K562 (cell line): Measurements from ENCODE around the gene HPCAL1. TPM values are rescaled to one million over a fixed set of nuclear protein-coding genes. Genes with fewer than 3 reads are reported as not detected.

Experiments used
- ATAC-seq: fragments of 200-7000 bp; cut with Tn5 transposase; 3 replicates; pipeline ENCODE4 v1.9.1; 2020; ENCODE audit warnings: moderate library complexity
- BruUV-seq: library from RNA; stranded (reverse); fragments of 400-500 nt; replicated peaks from 2 replicates; lab custom pipeline; 2021; lab: Mats Ljungman, UMichigan
- CTCF ChIA-PET: fragments of 300-600 bp; formaldehyde crosslinking; extraction: SDS; loops from one replicate; lab custom pipeline; 2021; ENCODE audit warnings: low intra/inter-chr PET ratio; lab: Yijun Ruan, JAX
- POLR2A ChIA-PET: fragments of 300-600, 350-650 bp; sonication (Branson Sonifier 250); formaldehyde crosslinking; extraction: SDS; loops from one replicate; lab custom pipeline; 2021; ENCODE audit warnings: antibody characterized with exemption, inconsistent platforms; lab: Yijun Ruan, JAX
- DNase-seq, 4 experiments: peaks; one replicate each; pipeline versions ENCODE4 v3.0.0 to v3.0.0-alpha.2; 2011 to 2018; ENCODE audit warnings: low spot score in 3 of 4, mixed read lengths in 3 of 4; ENCODE audit errors: extremely low read depth in 1 of 4
- FAIRE-seq: peaks from 2 replicates; lab custom pipeline; 2011; peaks lifted over from hg19 to GRCh38; lab: Jason Lieb, UNC
- H2AFZ ChIP-seq: 2 replicates; pipeline ENCODE4 v1.6.0; 2011; ENCODE audit warnings: low read depth, low read length, control low read depth, inconsistent platforms
- H3K27ac ChIP-seq: fragments of 200-600 bp; 3 replicates; pipeline ENCODE4 v1.8.0; 2011; ENCODE audit warnings: low read depth, mild to moderate bottlenecking, control low read depth, inconsistent platforms, low read length, moderate library complexity, mixed read lengths; ENCODE audit errors: extremely low read depth
- H3K27me3 ChIP-seq, 2 experiments: fragments of 300-600 bp in 1 of 2; 2 replicates in 1 of 2; 3 replicates in 1 of 2; pipeline versions ENCODE4 v1.6.0 to v1.8.0; 2011; ENCODE audit warnings: inconsistent platforms in 2 of 2, low read length in 2 of 2, mild to moderate bottlenecking in 1 of 2, mixed read lengths in 1 of 2, moderate library complexity in 1 of 2; ENCODE audit not compliant: control insufficient read depth in 2 of 2, insufficient read depth in 2 of 2
- H3K36me3 ChIP-seq: fragments of 300-600 bp; 3 replicates; pipeline ENCODE4 v1.8.0; 2011; ENCODE audit warnings: mild to moderate bottlenecking, low read length, inconsistent platforms; ENCODE audit not compliant: control insufficient read depth, insufficient read depth
- H3K4me1 ChIP-seq, 2 experiments: fragments of 200-600 bp in 1 of 2; replicated peaks in 1 of 2; 2 replicates in 1 of 2; 3 replicates in 1 of 2; pipeline versions ENCODE4 v1.5.1 to v1.8.0; 2011; ENCODE audit warnings: inconsistent platforms in 2 of 2, low read length in 2 of 2, mild to moderate bottlenecking in 1 of 2, mixed read lengths in 1 of 2, moderate library complexity in 1 of 2; ENCODE audit not compliant: control insufficient read depth in 2 of 2, insufficient read depth in 2 of 2
- H3K4me2 ChIP-seq: 2 replicates; pipeline ENCODE4 v1.6.1; 2011; ENCODE audit warnings: low read length, control low read depth, inconsistent platforms, mixed read lengths; ENCODE audit not compliant: insufficient read depth
- H3K4me3 ChIP-seq: fragments of 200-600 bp; sonication (generic), shearing (Covaris generic); 2 replicates; pipeline ENCODE4 v1.5.1; 2016; ENCODE audit warnings: control low read depth, inconsistent platforms
- H3K79me2 ChIP-seq: fragments of 200-600 bp; 3 replicates; pipeline ENCODE4 v1.8.0; 2011; ENCODE audit warnings: low read length, inconsistent platforms; ENCODE audit not compliant: control insufficient read depth, insufficient read depth
- H3K9ac ChIP-seq, 2 experiments: 2 replicates each; pipeline versions ENCODE4 v1.6.0 to v1.6.1; 2011; ENCODE audit warnings: low read depth in 2 of 2, low read length in 2 of 2, control low read depth in 1 of 2, inconsistent platforms in 1 of 2, mild to moderate bottlenecking in 1 of 2, mixed read lengths in 1 of 2; ENCODE audit not compliant: insufficient read depth in 1 of 2
- H3K9me1 ChIP-seq: one replicate; pipeline ENCODE4 v1.6.0; 2011; ENCODE audit warnings: inconsistent platforms, mild to moderate bottlenecking, low read length, moderate library complexity; ENCODE audit not compliant: control insufficient read depth, insufficient read depth
- H3K9me3 ChIP-seq: replicated peaks from 2 replicates; pipeline ENCODE4 v1.5.1; 2011; ENCODE audit warnings: low read depth, low read length, inconsistent platforms; ENCODE audit not compliant: control insufficient read depth, insufficient read depth
- H4K20me1 ChIP-seq: replicated peaks from 2 replicates; pipeline ENCODE4 v1.6.1; 2011; ENCODE audit warnings: low read length, inconsistent platforms, mixed read lengths; ENCODE audit not compliant: control insufficient read depth, insufficient read depth
- BDP1 ChIP-seq: IDR thresholded peaks from 3 replicates; pipeline ENCODE4 v1.6.1; 2011; ENCODE audit not compliant: insufficient read length, insufficient read depth
- BRF2 ChIP-seq: IDR thresholded peaks from 3 replicates; pipeline ENCODE4 v1.6.1; 2011; ENCODE audit warnings: borderline replicate concordance, mild to moderate bottlenecking; ENCODE audit not compliant: insufficient read length, insufficient read depth
- CBX3 ChIP-seq, 2 experiments: IDR thresholded peaks; 1 replicate in 1 of 2; 2 replicates in 1 of 2; pipeline ENCODE4 v1.6.1; 2012; ENCODE audit warnings: inconsistent platforms in 2 of 2, low read length in 2 of 2, borderline replicate concordance in 1 of 2, control low read depth in 1 of 2
- ESRRA ChIP-seq: fragments of 450-650 bp; IDR thresholded peaks from 2 replicates; pipeline ENCODE4 v1.6.1; 2014; ENCODE audit warnings: low read depth, mild to moderate bottlenecking, moderate library complexity, borderline replicate concordance
- FOXK1 ChIP-seq: sonication (generic); formaldehyde crosslinking; IDR thresholded peaks from 2 replicates; pipeline ENCODE4 v1.8.0; 2022; ENCODE audit warnings: missing genetic modification reagents, mild to moderate bottlenecking, borderline replicate concordance
- MCM3 ChIP-seq: fragments of 450-650 bp; IDR thresholded peaks from 2 replicates; pipeline ENCODE4 v1.6.1; 2016
- PYGO2 ChIP-seq: fragments of 450-650 bp; IDR thresholded peaks from 2 replicates; pipeline ENCODE4 v1.6.1; 2016; ENCODE audit warnings: mild to moderate bottlenecking, missing genetic modification characterization, moderate library complexity, missing compliant biosample characterization
- SMAD2 ChIP-seq: fragments of 150-350 bp; IDR thresholded peaks from 2 replicates; pipeline ENCODE4 v1.6.1; 2014; ENCODE audit warnings: low read depth, mild to moderate bottlenecking, low read length
- SMARCE1 ChIP-seq: fragments of 450-650 bp; IDR thresholded peaks from 2 replicates; pipeline ENCODE4 v1.7.1; 2016; ENCODE audit warnings: mild to moderate bottlenecking
- TCFL5 ChIP-seq: fragments of 250-450 bp; sonication (Bioruptor Pico); conservative IDR thresholded peaks from 2 replicates; pipeline ENCODE4 v1.6.1; 2021; ENCODE audit warnings: mild to moderate bottlenecking, moderate library complexity, matching md5 sums
- TEAD4 ChIP-seq, 2 experiments: sonication (generic) in 1 of 2; formaldehyde crosslinking in 1 of 2; IDR thresholded peaks; 2 replicates each; pipeline versions ENCODE4 v1.6.1 to v1.8.0; 2012 to 2022; ENCODE audit warnings: borderline replicate concordance in 1 of 2, inconsistent platforms in 1 of 2, low read length in 1 of 2, mild to moderate bottlenecking in 1 of 2, missing genetic modification reagents in 1 of 2
- ZBTB43 ChIP-seq: sonication (generic); formaldehyde crosslinking; IDR thresholded peaks from 2 replicates; pipeline ENCODE4 v1.8.0; 2023; ENCODE audit warnings: mild to moderate bottlenecking, missing genetic modification reagents
- ZFP36 ChIP-seq: fragments of 150-350 bp; IDR thresholded peaks from 2 replicates; pipeline ENCODE4 v1.6.1; 2018; ENCODE audit warnings: low read length, low read depth; ENCODE audit not compliant: partially characterized antibody
- ZNF217 ChIP-seq: sonication (generic); formaldehyde crosslinking; IDR thresholded peaks from 2 replicates; pipeline ENCODE4 v1.8.0; 2022; ENCODE audit warnings: mild to moderate bottlenecking, missing genetic modification reagents
- ZNF280A ChIP-seq: fragments of 450-650 bp; IDR thresholded peaks from 2 replicates; pipeline ENCODE4 v1.6.1; 2018; ENCODE audit warnings: mild to moderate bottlenecking, low read depth; ENCODE audit not compliant: partially characterized antibody
- WGBS: fragments of 100-300 bp; shearing (Covaris generic); methylation state at CpG from one replicate; pipeline ENCODE4 v1.1.6; 2016; ENCODE audit warnings: low coverage, mixed read lengths; ENCODE audit not compliant: insufficient coverage; ENCODE audit errors: missing lambda C conversion rate; 5-methylcytosine and 5-hydroxymethylcytosine counted together
- in situ Hi-C: fragments of 300-500 bp; cut with MboI; formaldehyde crosslinking; loops from 4 replicates; pipeline ENCODE4 v1.15.0; 2018; ENCODE audit warnings: inconsistent platforms, mixed read lengths
- intact Hi-C: fragments of 100-400 bp; cut with micrococcal nuclease; formaldehyde crosslinking; loops from 2 replicates; pipeline ENCODE4 v1.14.2; 2022
- polyA plus RNA-seq, 8 experiments: library from polyadenylated mRNA; depleted of rRNA in 4 of 8; stranded (reverse) in 5 of 8; unstranded in 3 of 8; fragments of >200 nt; fragmentation: Nextera tagmentation in 2 of 8; fragmentation: Illumina TruSeq in 1 of 8; extraction: Ambion mirVana in 2 of 8; extraction: Trizol in 1 of 8; gene quantifications; 2 replicates each; pipeline versions ENCODE4 v1.2.1 to v1.2.3, GENCODE V29; 2011 to 2014; ENCODE audit warnings: inconsistent platforms in 1 of 8, missing spikeins in 1 of 8
- total RNA-seq, 7 experiments: library from RNA; depleted of rRNA in 6 of 7; stranded (reverse); fragments of >200 nt in 6 of 7; fragmentation: Illumina TruSeq in 2 of 7; extraction: Trizol in 2 of 7; gene quantifications; 2 replicates each; pipeline versions ENCODE4 v1.2.1 to v1.2.3, GENCODE V29; 2011 to 2021; ENCODE audit warnings: low replicate concordance in 1 of 7

Gene HPCAL1
- total and polyA plus RNA-seq, 9 of the 15 experiments (the other 6 are each of a cell fraction or from before 2014, with no cell fraction given): 2.7 to 65.5 (median 23.9) TPM

- Histone ChIP-seq H3K4me2 (no peak overlapping the region), H3K4me3 (no peak overlapping the region), H3K27me3 (no peaks in the 10 kb centered on the region), H3K9me1 (no peaks in the 10 kb centered on the region), H3K36me3 (peaks cover 13% of the 10 kb centered on the region; the same call in 2 of the 3 replicates), H3K9me3 (peaks cover 9% of the 10 kb centered on the region), H4K20me1 (no peaks in the 10 kb centered on the region; the same call in 1 of the 2 replicates), H2AFZ (no peak overlapping the region), H3K4me1 (peaks cover 41 to 54% of the 10 kb centered on the region in 2 experiments), H3K79me2 (peaks cover 91% of the 10 kb centered on the region), H3K27ac (no peak overlapping the region), H3K9ac (no peak overlapping the region)
- ATAC-seq: no peak
- BruUV-seq: no TSS peak
- WGBS: 89% methylated on average over 9 of the region's 9 CpGs
- DNase-seq: no peak
- intact Hi-C loops: no loop called here
- CTCF ChIA-PET: no interaction called here
- POLR2A ChIA-PET: no interaction called here
- in situ Hi-C loops: no loop called here
- FAIRE-seq: no peak
- TF ChIP-seq ESRRA (no peak), CBX3 (IDR thresholded peaks at IDR 0.05; ENCODE audit: borderline replicate concordance in 1 of 2, low read length in 2 of 2) (peak in 1 of 2 experiments; percentile 80; a peak in 1 of 3 replicates), TCFL5 (CRISPR knock-in tag) (no peak), PYGO2 (no peak), BDP1 (no peak), TEAD4 (IDR thresholded peaks at IDR 0.05; ENCODE audit: low read length) (no peak), TEAD4 (CRISPR knock-in tag; IDR thresholded peaks at IDR 0.05; ENCODE audit: borderline replicate concordance) (no peak), ZNF217 (no peak), SMARCE1 (no peak), MCM3 (no peak), FOXK1 (CRISPR knock-in tag) (no peak), SMAD2 (no peak), ZFP36 (peak; percentile 26), ZBTB43 (CRISPR knock-in tag) (no peak), ZNF280A (peak; percentile 46), BRF2 (no peak)
Measured at GRCh38 chr2:10335046-10335840, 32.5 kb downstream of the HPCAL1 start.
